Lower leg skin (tissue), 3 donors: ENCODE results near the gene JAG2.

Source experiments
- CTCF ChIP-seq, 3 donors: fragments of 450-650 bp; IDR thresholded peaks; one replicate each; pipeline ENCODE4 v1.5.1; 2016; ENCODE audit warnings: antibody characterized with exemption in 3 of 3, mild to moderate bottlenecking in 3 of 3, moderate library complexity in 2 of 3
- POLR2A ChIP-seq, 2 donors: fragments of 450-650 bp; IDR thresholded peaks; one replicate each; pipeline ENCODE4 v1.6.1; 2016 to 2017; ENCODE audit warnings: antibody characterized with exemption in 2 of 2, mild to moderate bottlenecking in 1 of 2, moderate library complexity in 1 of 2

DNA sequence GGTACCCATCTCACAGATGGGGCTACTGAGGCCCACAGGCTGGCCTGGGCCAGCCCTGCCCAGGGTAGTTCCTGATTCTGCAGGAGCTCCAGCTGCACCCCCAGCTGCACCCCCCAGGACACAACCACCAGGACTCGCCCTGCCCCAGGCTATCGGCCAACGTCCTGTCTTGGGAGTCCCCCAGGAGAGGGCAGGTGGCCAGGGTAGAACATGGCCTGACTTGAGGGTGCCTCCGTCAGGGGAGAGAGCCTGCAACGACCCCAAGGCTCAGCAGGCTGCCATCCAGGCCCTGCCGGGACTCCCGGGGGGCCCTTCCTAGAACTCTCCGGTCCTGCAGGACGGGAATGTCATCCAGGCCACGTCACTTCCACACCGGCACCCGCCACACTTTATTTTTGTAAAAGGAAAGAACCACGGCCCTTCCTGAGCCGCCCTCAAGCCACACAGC, 15.8 kb downstream of the JAG2 start:
- no peak for TF ChIP-seq CTCF (IDR thresholded peaks at IDR 0.05)
- no peak for TF ChIP-seq POLR2A (IDR thresholded peaks at IDR 0.05)
